ENCODE measurements around the gene LANCL2. TPM values are rescaled to one million over a fixed set of nuclear protein-coding genes. Genes with fewer than 3 reads are reported as not detected.

The LANCL2 gene
- total and polyA plus RNA-seq, 9 of the 15 experiments (the other 6 are each of a cell fraction or from before 2014, with no cell fraction given), result 5.3 to 18.5 (median 13.5) TPM

DNA sequence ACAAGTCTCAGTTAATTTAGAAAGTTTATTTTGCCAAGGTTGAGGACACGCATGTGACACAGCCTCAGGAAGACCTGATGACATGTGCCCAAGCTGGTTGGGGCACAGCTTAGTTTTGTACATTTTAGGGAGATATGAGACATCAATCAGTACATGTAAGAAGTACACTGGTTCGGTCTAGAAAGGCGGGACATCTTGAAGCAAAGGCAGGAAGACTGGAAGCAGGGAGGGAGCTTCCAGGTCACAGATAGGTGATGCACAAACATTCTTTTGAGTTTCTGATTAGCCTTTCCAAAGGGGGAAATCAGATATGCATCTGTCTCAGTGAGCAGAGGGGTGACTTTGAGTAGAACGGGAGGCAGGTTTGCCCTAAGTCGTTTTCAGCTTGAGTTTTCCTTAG lies 29.4 kb upstream of the LANCL2 start:
- Histone ChIP-seq H3K4me2 (ENCODE audit: insufficient read depth, low read length) (no peak overlapping the region), H3K4me1 (replicated peaks in 1 of 2; ENCODE audit: control insufficient read depth in 2 of 2, insufficient read depth in 2 of 2, low read length in 2 of 2) (no peaks in the 10 kb centered on the region), H3K27me3 (ENCODE audit: control insufficient read depth in 2 of 2, insufficient read depth in 2 of 2, low read length in 2 of 2) (peaks cover 5 to 30% of the 10 kb centered on the region in 2 experiments; a peak in 3 of 5 replicates), H3K4me3 (no peak overlapping the region), H3K27ac (ENCODE audit: extremely low read depth, low read depth, low read length) (no peak overlapping the region), H3K9ac (ENCODE audit: insufficient read depth in 1 of 2, low read depth in 2 of 2, low read length in 2 of 2) (no peak overlapping the region), H3K36me3 (ENCODE audit: control insufficient read depth, insufficient read depth, low read length) (no peaks in the 10 kb centered on the region), H3K9me1 (ENCODE audit: control insufficient read depth, insufficient read depth, low read length) (no peaks in the 10 kb centered on the region), H2AFZ (ENCODE audit: low read depth, low read length) (no peak overlapping the region), H4K20me1 (replicated peaks; ENCODE audit: control insufficient read depth, insufficient read depth, low read length) (no peaks in the 10 kb centered on the region), H3K9me3 (replicated peaks; ENCODE audit: control insufficient read depth, insufficient read depth, low read depth, low read length) (no peaks in the 10 kb centered on the region), H3K79me2 (ENCODE audit: control insufficient read depth, insufficient read depth, low read length) (no peaks in the 10 kb centered on the region)
- TF ChIP-seq SRSF1 (IDR thresholded peaks at IDR 0.05; ENCODE audit: low read depth, low read length) (no peak), KAT8 (IDR thresholded peaks at IDR 0.05; ENCODE audit: low read depth) (no peak), TRIM24 (IDR thresholded peaks at IDR 0.05) (no peak), MAFF (IDR thresholded peaks at IDR 0.05; ENCODE audit: low read length) (no peak), SP1 (CRISPR knock-in tag; IDR thresholded peaks at IDR 0.05) (no peak)
- TF ChIP-seq, protein P1, sequence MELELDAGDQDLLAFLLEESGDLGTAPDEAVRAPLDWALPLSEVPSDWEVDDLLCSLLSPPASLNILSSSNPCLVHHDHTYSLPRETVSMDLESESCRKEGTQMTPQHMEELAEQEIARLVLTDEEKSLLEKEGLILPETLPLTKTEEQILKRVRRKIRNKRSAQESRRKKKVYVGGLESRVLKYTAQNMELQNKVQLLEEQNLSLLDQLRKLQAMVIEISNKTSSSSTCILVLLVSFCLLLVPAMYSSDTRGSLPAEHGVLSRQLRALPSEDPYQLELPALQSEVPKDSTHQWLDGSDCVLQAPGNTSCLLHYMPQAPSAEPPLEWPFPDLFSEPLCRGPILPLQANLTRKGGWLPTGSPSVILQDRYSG (tag; conservative IDR thresholded peaks at IDR 0.05; ENCODE audit: low read depth), result no peak
- no peak for FAIRE-seq
- intact Hi-C loops (cut with micrococcal nuclease), result no loop called here
- CTCF ChIA-PET (ENCODE audit: low intra/inter-chr PET ratio), result no interaction called here
- in situ Hi-C loops (cut with MboI), result no loop called here
- no peak for ATAC-seq
- no peak for DNase-seq (ENCODE audit: extremely low read depth in 1 of 4, low spot score in 3 of 4)
- POLR2A ChIA-PET, result no interaction called here
- no TSS peak for BruUV-seq (replicated peaks)
- 1% methylated on average over 5 of the region's 5 CpGs for WGBS (ENCODE audit: insufficient coverage, low coverage, missing lambda C conversion rate)

DNA sequence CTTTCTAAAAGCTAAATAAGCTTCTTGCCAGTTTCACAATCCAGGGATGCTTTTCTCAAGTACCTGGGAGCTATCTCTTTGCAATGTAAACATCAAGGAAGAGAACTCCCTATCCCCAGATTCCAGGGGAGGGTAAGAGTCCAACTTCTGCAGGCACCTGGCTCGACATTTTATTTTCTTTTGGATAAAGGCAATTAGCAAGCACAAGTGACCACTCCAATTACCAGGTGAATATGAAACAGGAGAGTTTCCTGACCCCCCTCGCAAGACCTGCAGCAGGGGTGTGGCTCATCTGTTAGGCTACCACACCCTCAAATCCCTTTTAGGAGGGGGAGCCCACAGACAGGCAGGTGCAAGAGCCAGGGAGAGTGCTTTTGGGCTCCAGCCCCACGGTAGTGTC lies 28.6 kb upstream of the LANCL2 start:
- DNase-seq (ENCODE audit: extremely low read depth in 1 of 4, low spot score in 3 of 4), result no peak
- FAIRE-seq, result no peak
- Histone ChIP-seq H4K20me1 (replicated peaks; ENCODE audit: control insufficient read depth, insufficient read depth, low read length) (no peaks in the 10 kb centered on the region), H3K36me3 (ENCODE audit: control insufficient read depth, insufficient read depth, low read length) (no peaks in the 10 kb centered on the region), H3K9me1 (ENCODE audit: control insufficient read depth, insufficient read depth, low read length) (no peaks in the 10 kb centered on the region), H3K79me2 (ENCODE audit: control insufficient read depth, insufficient read depth, low read length) (no peaks in the 10 kb centered on the region), H3K4me2 (ENCODE audit: insufficient read depth, low read length) (no peak overlapping the region), H3K27me3 (ENCODE audit: control insufficient read depth in 2 of 2, insufficient read depth in 2 of 2, low read length in 2 of 2) (peaks cover 3 to 25% of the 10 kb centered on the region in 2 experiments; a peak in 3 of 5 replicates), H3K4me1 (replicated peaks in 1 of 2; ENCODE audit: control insufficient read depth in 2 of 2, insufficient read depth in 2 of 2, low read length in 2 of 2) (no peaks in the 10 kb centered on the region), H2AFZ (ENCODE audit: low read depth, low read length) (no peak overlapping the region), H3K27ac (ENCODE audit: extremely low read depth, low read depth, low read length) (no peak overlapping the region), H3K4me3 (no peak overlapping the region), H3K9me3 (replicated peaks; ENCODE audit: control insufficient read depth, insufficient read depth, low read depth, low read length) (no peaks in the 10 kb centered on the region), H3K9ac (ENCODE audit: insufficient read depth in 1 of 2, low read depth in 2 of 2, low read length in 2 of 2) (no peak overlapping the region)
- ATAC-seq, result no peak
- POLR2A ChIA-PET, result no interaction called here
- CTCF ChIA-PET (ENCODE audit: low intra/inter-chr PET ratio), result no interaction called here
- BruUV-seq (replicated peaks), result no TSS peak
- 0% methylated on average over 3 of the region's 3 CpGs for WGBS (ENCODE audit: insufficient coverage, low coverage, missing lambda C conversion rate)
- intact Hi-C loops (cut with micrococcal nuclease), result no loop called here
- in situ Hi-C loops (cut with MboI), result no loop called here
- TF ChIP-seq ZNF785 (CRISPR knock-in tag; IDR thresholded peaks at IDR 0.05), result no peak
- TF ChIP-seq ZZZ3 (IDR thresholded peaks at IDR 0.05), result no peak
- TF ChIP-seq, protein P2, sequence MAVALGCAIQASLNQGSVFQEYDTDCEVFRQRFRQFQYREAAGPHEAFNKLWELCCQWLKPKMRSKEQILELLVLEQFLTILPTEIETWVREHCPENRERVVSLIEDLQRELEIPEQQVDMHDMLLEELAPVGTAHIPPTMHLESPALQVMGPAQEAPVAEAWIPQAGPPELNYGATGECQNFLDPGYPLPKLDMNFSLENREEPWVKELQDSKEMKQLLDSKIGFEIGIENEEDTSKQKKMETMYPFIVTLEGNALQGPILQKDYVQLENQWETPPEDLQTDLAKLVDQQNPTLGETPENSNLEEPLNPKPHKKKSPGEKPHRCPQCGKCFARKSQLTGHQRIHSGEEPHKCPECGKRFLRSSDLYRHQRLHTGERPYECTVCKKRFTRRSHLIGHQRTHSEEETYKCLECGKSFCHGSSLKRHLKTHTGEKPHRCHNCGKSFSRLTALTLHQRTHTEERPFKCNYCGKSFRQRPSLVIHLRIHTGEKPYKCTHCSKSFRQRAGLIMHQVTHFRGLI (CRISPR knock-in tag; IDR thresholded peaks at IDR 0.05), result no peak
- TF ChIP-seq, protein P3, sequence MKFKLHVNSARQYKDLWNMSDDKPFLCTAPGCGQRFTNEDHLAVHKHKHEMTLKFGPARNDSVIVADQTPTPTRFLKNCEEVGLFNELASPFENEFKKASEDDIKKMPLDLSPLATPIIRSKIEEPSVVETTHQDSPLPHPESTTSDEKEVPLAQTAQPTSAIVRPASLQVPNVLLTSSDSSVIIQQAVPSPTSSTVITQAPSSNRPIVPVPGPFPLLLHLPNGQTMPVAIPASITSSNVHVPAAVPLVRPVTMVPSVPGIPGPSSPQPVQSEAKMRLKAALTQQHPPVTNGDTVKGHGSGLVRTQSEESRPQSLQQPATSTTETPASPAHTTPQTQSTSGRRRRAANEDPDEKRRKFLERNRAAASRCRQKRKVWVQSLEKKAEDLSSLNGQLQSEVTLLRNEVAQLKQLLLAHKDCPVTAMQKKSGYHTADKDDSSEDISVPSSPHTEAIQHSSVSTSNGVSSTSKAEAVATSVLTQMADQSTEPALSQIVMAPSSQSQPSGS (CRISPR knock-in tag; IDR thresholded peaks at IDR 0.05), result no peak
- TF ChIP-seq PURB (CRISPR knock-in tag; IDR thresholded peaks at IDR 0.05; ENCODE audit: low read depth), result no peak
- TF ChIP-seq ZNF583 (CRISPR knock-in tag; IDR thresholded peaks at IDR 0.05), result no peak
- no peak for TF ChIP-seq ZNF408 (CRISPR knock-in tag; IDR thresholded peaks at IDR 0.05; ENCODE audit: low read depth)
- TF ChIP-seq ERF (CRISPR knock-in tag; IDR thresholded peaks at IDR 0.05), result no peak
- no peak for TF ChIP-seq ADNP (tag; IDR thresholded peaks at IDR 0.05)
- TF ChIP-seq RAD51 (IDR thresholded peaks at IDR 0.05; ENCODE audit: borderline replicate concordance, low read depth), result no peak
